GM23248 (cell line): Measurements from ENCODE around the gene CLIC6. TPM values are rescaled to one million over a fixed set of nuclear protein-coding genes. Genes with fewer than 3 reads are reported as not detected.

Experiments
- DNase-seq: peaks from one replicate; pipeline ENCODE4 v3.0.0-alpha.2; 2015
- H2AFZ ChIP-seq: fragments of 200-600 bp; sonication (generic); 2 replicates; pipeline ENCODE4 v1.6.1; 2016; ENCODE audit warnings: antibody characterized with exemption
- H3F3A ChIP-seq: fragments of 200-600 bp; sonication (generic); 2 replicates; pipeline ENCODE4 v1.6.1; 2016; ENCODE audit warnings: mild to moderate bottlenecking, antibody characterized with exemption, mixed run types; ENCODE audit not compliant: insufficient read depth
- H3K27ac ChIP-seq: fragments of 200-600 bp; sonication (generic); 2 replicates; pipeline ENCODE4 v1.5.1; 2016; ENCODE audit warnings: mild to moderate bottlenecking
- H3K27me3 ChIP-seq: fragments of 200-600 bp; sonication (generic); replicated peaks from 2 replicates; pipeline ENCODE4 v1.6.1; 2016; ENCODE audit warnings: mild to moderate bottlenecking; ENCODE audit not compliant: insufficient read depth
- H3K36me3 ChIP-seq: fragments of 200-600 bp; sonication (generic); 2 replicates; pipeline ENCODE4 v1.6.1; 2016; ENCODE audit warnings: low read depth, mild to moderate bottlenecking
- H3K4me1 ChIP-seq: fragments of 200-600 bp; sonication (generic); 2 replicates; pipeline ENCODE4 v1.6.1; 2016; ENCODE audit warnings: mild to moderate bottlenecking; ENCODE audit not compliant: insufficient read depth
- H3K4me2 ChIP-seq: fragments of 200-600 bp; sonication (generic); one replicate; pipeline ENCODE4 v1.6.1; 2016; ENCODE audit warnings: mild to moderate bottlenecking; ENCODE audit not compliant: unreplicated experiment
- H3K4me3 ChIP-seq: fragments of 200-600 bp; sonication (generic); 2 replicates; pipeline ENCODE4 v1.5.1; 2016; ENCODE audit warnings: mild to moderate bottlenecking
- H3K79me2 ChIP-seq: fragments of 200-600 bp; sonication (generic); 2 replicates; pipeline ENCODE4 v1.6.1; 2016; ENCODE audit warnings: mild to moderate bottlenecking; ENCODE audit not compliant: insufficient read depth
- H3K9ac ChIP-seq: fragments of 200-600 bp; sonication (generic); 2 replicates; pipeline ENCODE4 v1.6.1; 2016; ENCODE audit warnings: mild to moderate bottlenecking
- H3K9me2 ChIP-seq: fragments of 200-600 bp; sonication (generic); 2 replicates; pipeline ENCODE4 v1.6.1; 2016; ENCODE audit warnings: mixed run types, mild to moderate bottlenecking, moderate library complexity; ENCODE audit not compliant: insufficient read depth
- H3K9me3 ChIP-seq: fragments of 200-600 bp; sonication (generic); one replicate; pipeline ENCODE4 v1.6.1; 2017; ENCODE audit warnings: low read depth
- H4K20me1 ChIP-seq: fragments of 200-600 bp; sonication (generic); 2 replicates; pipeline ENCODE4 v1.6.0; 2016; ENCODE audit not compliant: insufficient read depth
- EZH2 ChIP-seq: fragments of 200-600 bp; sonication (generic); IDR thresholded peaks from 2 replicates; pipeline ENCODE4 v1.6.1; 2018; ENCODE audit warnings: antibody characterized with exemption, mild to moderate bottlenecking; ENCODE audit not compliant: insufficient read depth, poor library complexity, severe bottlenecking
- EZH2phosphoT487 ChIP-seq: fragments of 200-600 bp; sonication (generic); IDR thresholded peaks from 2 replicates; pipeline ENCODE4 v1.6.1; 2018; ENCODE audit warnings: antibody characterized with exemption, moderate library complexity, mild to moderate bottlenecking, low read depth; ENCODE audit not compliant: insufficient read depth
- WGBS, 2 experiments: methylation state at CpG; one replicate each; pipeline ENCODE4 v1.1.6; 2015 to 2017; ENCODE audit warnings: low lambda C conversion rate in 2 of 2, low coverage in 1 of 2; ENCODE audit errors: missing lambda C conversion rate in 2 of 2; 5-methylcytosine and 5-hydroxymethylcytosine counted together
- in situ Hi-C: fragments of 300-500 bp; cut with MboI; formaldehyde crosslinking; loops from 2 replicates; pipeline ENCODE4 v1.15.0; 2020
- polyA plus RNA-seq: library from polyadenylated mRNA; unstranded; fragments of >200 nt; fragmentation: Nextera tagmentation; extraction: Ambion mirVana; gene quantifications from 2 replicates; pipeline ENCODE4 v1.2.1, GENCODE V29; 2016
- total RNA-seq: library from RNA; depleted of rRNA; stranded (reverse); fragments of >200 nt; shearing (Covaris generic); gene quantifications from 2 replicates; pipeline ENCODE4 v1.2.3, GENCODE V29; 2014

The CLIC6 gene
- total and polyA plus RNA-seq, 2 experiments from 2014 or later: 0.08 TPM; not detected in 1

DNA sequence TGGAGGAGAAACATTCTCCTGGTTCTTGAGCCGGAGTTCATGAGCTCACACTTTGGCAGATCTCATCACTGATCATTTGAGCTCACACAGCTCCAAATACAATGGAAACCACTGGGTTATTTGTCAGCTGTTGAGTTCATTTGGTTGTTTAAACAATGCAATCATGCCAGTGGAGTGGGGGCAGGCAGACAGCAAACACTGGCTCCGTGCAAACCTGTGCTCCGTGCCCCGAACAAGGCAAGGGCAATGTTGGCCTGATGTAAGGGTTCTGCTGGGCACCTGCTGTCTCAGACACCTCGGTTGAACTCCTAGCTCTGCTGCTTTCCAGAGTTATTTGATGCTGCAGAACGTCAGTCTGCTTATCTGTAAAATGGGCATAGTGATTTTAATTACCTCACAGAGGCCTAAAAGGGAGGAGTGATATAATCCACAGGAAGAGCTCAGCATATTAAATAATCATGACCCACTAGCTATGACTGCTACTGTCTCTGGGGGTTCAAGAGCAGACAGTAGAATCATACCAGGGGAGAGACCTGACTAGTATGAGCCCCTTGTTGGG lies 20.0 kb upstream of the CLIC6 start:
- no peak overlapping the region for H3K4me3 ChIP-seq
- H3F3A ChIP-seq: no peaks in the 10 kb centered on the region
- H3K9me2 ChIP-seq: no peaks in the 10 kb centered on the region
- H2AFZ ChIP-seq: no peak overlapping the region
- no peaks in the 10 kb centered on the region for H3K9me3 ChIP-seq
- H3K4me2 ChIP-seq: no peak overlapping the region
- TF ChIP-seq EZH2phosphoT487 (no peak), EZH2 (no peak)
- H3K27me3 ChIP-seq: peaks cover 37% of the 10 kb centered on the region
- no peaks in the 10 kb centered on the region for H3K36me3 ChIP-seq
- no peaks in the 10 kb centered on the region for H4K20me1 ChIP-seq
- in situ Hi-C loops: loop anchor here (10.0 to 25.0 kb wide), 3 partner anchors 64 to 737 kb away; partner anchors contain the start of gene ATP5PO
- no peaks in the 10 kb centered on the region for H3K79me2 ChIP-seq
- no peak overlapping the region for H3K9ac ChIP-seq
- no peaks in the 10 kb centered on the region for H3K4me1 ChIP-seq
- no peak overlapping the region for H3K27ac ChIP-seq
- 65 to 69% methylated on average over 6 of the region's 6 CpGs for WGBS, 2 experiments
- no peak for DNase-seq

DNA sequence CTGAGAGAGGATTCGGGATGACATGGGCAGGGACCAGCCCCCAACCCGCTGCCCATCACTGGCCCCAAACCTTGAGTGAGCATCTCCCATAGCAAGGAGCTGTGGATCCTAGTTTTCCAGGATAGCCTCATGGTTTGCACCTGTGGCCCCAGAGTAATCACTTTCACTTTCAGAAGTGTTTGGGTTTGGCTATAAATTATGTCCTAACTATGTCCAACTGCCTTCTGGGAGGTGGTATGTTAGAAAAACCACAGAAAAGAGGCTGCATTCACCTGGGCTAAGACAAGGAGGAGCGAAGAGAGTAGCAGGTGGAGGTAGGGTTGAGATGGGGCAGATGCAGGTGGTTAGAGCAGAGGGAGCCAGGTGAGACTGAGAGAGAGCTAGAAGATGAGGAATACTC lies 19.4 kb upstream of the CLIC6 start:
- no peaks in the 10 kb centered on the region for H3K79me2 ChIP-seq
- no peaks in the 10 kb centered on the region for H3K4me1 ChIP-seq
- H3K9me3 ChIP-seq: no peaks in the 10 kb centered on the region
- no peaks in the 10 kb centered on the region for H4K20me1 ChIP-seq
- TF ChIP-seq EZH2phosphoT487: no peak
- H2AFZ ChIP-seq: no peak overlapping the region
- H3K4me3 ChIP-seq: no peak overlapping the region
- peaks cover 42% of the 10 kb centered on the region for H3K27me3 ChIP-seq
- no peak overlapping the region for H3K27ac ChIP-seq
- in situ Hi-C loops: loop anchor here (10.0 to 25.0 kb wide), 3 partner anchors 65 to 737 kb away; partner anchors contain the start of gene ATP5PO
- 50 to 51% methylated on average over 3 of the region's 3 CpGs for WGBS, 2 experiments
- H3K36me3 ChIP-seq: no peaks in the 10 kb centered on the region
- DNase-seq: no peak
- no peaks in the 10 kb centered on the region for H3K9me2 ChIP-seq
- H3F3A ChIP-seq: no peaks in the 10 kb centered on the region
- no peak overlapping the region for H3K9ac ChIP-seq
- H3K4me2 ChIP-seq: no peak overlapping the region

DNA sequence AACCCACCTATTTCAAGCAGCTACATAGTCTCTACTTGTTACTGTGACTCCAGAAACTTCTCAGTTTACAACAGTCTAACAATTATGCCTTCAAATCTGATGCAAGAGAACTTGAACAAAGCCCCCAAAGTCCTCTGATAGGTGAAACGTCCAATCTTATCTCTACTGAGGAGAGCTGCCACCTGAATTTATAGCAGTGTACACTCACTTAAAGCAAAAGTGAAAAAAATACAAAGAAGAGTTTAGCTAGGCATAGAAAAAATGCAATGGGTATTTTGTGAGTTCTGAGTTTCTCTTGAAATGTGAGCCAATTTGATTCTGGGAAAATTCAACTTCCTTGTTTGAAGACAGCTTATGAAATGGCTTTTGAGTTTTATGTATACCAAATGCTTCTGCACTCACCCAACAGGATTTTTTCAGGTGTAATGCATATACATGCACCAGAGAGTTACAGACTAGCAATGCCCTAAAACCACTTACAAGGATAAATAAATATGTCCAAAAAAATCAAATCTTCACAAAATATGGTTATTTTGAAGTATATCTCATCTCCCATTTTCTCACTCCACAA lies 17.8 kb upstream of the CLIC6 start:
- H3K27me3 ChIP-seq: peaks cover 51% of the 10 kb centered on the region
- 0 to 3% methylated on average over 1 of the region's 1 CpG for WGBS, 2 experiments
- no peak overlapping the region for H3K4me2 ChIP-seq
- H3K27ac ChIP-seq: no peak overlapping the region
- H3K36me3 ChIP-seq: no peaks in the 10 kb centered on the region
- no peaks in the 10 kb centered on the region for H3K9me3 ChIP-seq
- DNase-seq: no peak
- H3K4me3 ChIP-seq: no peak overlapping the region
- H3K9me2 ChIP-seq: no peaks in the 10 kb centered on the region
- H4K20me1 ChIP-seq: no peaks in the 10 kb centered on the region
- in situ Hi-C loops: no loop called here
- H3F3A ChIP-seq: no peaks in the 10 kb centered on the region
- H3K79me2 ChIP-seq: no peaks in the 10 kb centered on the region
- no peaks in the 10 kb centered on the region for H3K4me1 ChIP-seq
- H3K9ac ChIP-seq: no peak overlapping the region
- TF ChIP-seq EZH2phosphoT487: no peak
- TF ChIP-seq EZH2: no peak
- H2AFZ ChIP-seq: no peak overlapping the region

DNA sequence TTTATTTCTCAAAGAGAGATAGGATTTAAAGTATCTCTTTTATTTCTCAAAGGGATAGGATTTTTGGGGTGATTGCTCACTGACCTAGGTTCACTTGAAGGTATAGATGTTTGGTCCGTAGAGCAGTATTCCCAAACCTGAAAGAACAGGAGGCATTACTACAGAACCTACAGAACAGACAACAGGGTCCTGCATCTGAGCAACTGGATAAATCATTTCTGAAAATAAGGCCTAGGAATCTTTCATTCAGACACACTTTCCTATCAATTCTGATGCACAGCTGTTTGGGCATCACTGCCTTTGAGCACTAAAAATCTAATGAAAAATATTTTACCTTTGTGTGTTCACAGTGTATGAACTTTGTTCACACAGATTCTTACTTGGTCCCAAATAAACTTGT lies 17.2 kb upstream of the CLIC6 start:
- no peaks in the 10 kb centered on the region for H3K36me3 ChIP-seq
- in situ Hi-C loops: no loop called here
- H3K9me3 ChIP-seq: no peaks in the 10 kb centered on the region
- no peak overlapping the region for H3K9ac ChIP-seq
- no peak for TF ChIP-seq EZH2
- no peak for TF ChIP-seq EZH2phosphoT487
- H3K27me3 ChIP-seq: peaks cover 58% of the 10 kb centered on the region
- H2AFZ ChIP-seq: no peak overlapping the region
- H3F3A ChIP-seq: no peaks in the 10 kb centered on the region
- H3K79me2 ChIP-seq: no peaks in the 10 kb centered on the region
- H3K27ac ChIP-seq: no peak overlapping the region
- no peaks in the 10 kb centered on the region for H4K20me1 ChIP-seq
- 71% methylated on average over 1 of the region's 1 CpG for WGBS, 2 experiments
- H3K4me3 ChIP-seq: no peak overlapping the region
- H3K4me1 ChIP-seq: no peaks in the 10 kb centered on the region
- H3K4me2 ChIP-seq: no peak overlapping the region
- DNase-seq: no peak
- no peaks in the 10 kb centered on the region for H3K9me2 ChIP-seq
